ENCODE results near the gene GLIPR1L2.
"Not testable (repeated sequence)": the region's sequence is repeated elsewhere in the genome, so short reads cannot be mapped to it uniquely, and the experiment has no call there.

The GLIPR1L2 gene

DNA sequence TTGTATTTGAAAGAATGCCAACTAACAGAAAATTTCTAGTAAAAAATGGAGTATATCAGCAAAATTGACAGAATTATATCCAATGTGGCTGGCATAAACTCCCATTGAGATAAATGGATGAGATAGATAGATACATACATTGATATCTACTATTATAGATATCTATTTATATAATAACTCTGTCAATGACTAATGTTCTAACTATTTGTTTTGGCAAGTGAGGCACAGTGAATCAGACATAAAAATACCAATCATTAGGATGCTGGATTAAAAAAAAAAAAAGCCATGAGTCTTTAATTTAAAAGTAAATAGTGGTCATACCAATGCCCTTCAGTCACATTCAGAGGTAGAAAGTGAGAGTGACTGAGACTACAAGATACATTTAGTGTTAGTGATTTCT lies 56.0 kb downstream of the GLIPR1L2 start:
- Histone ChIP-seq H3K27me3 (ENCODE audit: insufficient read depth, low read length) (no peaks in the 10 kb centered on the region), H3K4me3 (ENCODE audit: low read length) (no peak overlapping the region), H3K9ac (ENCODE audit: low read depth, low read length) (no peak overlapping the region)

GRCh38 chr12:75447691-75448393 lies 57.0 kb downstream of the GLIPR1L2 start:
- Histone ChIP-seq H3K4me1 (ENCODE audit: insufficient read depth, low read length) (no peaks in the 10 kb centered on the region), H3K27me3 (ENCODE audit: insufficient read depth, low read length) (no peaks in the 10 kb centered on the region), H3K4me3 (ENCODE audit: low read length) (no peak overlapping the region), H3K36me3 (ENCODE audit: insufficient read depth, low read length) (no peaks in the 10 kb centered on the region), H3K27ac (ENCODE audit: low read depth, low read length) (no peak overlapping the region), H3K9ac (ENCODE audit: low read depth, low read length) (no peak overlapping the region), H3K9me3 (ENCODE audit: insufficient read depth, low read depth, low read length) (no peaks in the 10 kb centered on the region)
- WGBS = 94% methylated on average over 4 of the region's 4 CpGs

More for the DNA sequence above, 56.0 kb downstream of the GLIPR1L2 start:
- Histone ChIP-seq H3K4me1 (ENCODE audit: insufficient read depth, low read length) (no peaks in the 10 kb centered on the region), H3K9me3 (ENCODE audit: insufficient read depth, low read depth, low read length) (no peaks in the 10 kb centered on the region), H3K36me3 (ENCODE audit: insufficient read depth, low read length) (no peaks in the 10 kb centered on the region), H3K27ac (ENCODE audit: low read depth, low read length) (no peak overlapping the region)

DNA sequence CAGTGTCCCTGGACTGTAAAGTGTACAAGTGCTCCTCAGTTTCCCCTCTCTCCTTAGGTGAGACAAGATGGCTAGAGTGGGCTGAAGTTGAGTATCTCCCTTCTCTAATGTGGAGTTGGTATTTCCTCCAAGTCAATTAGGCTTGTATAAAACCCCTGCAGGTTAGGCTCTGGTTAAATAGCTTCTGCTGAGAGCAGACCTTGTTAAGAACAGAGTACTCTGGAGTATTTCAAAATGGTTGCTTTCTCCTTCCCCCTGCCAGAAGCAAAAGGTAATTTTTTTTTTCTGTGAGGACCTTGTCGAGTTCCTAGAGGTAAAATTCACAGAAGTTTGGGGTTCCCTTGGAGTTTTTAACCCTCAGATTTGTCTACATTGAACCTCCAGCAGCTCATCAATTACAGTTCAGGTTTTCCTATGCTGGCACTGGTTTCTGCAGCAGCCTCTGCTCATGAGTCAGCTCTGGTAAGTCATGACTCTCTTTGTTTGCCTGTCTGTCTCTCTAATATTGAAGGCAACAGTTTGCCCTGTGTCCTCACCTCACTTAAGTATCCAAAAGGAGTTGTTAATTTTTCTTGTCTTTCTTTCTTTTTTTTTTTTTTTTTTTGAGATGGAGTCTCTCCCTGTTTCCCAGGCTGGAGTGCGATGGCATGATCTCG lies 61.9 kb downstream of the GLIPR1L2 start:
- Histone ChIP-seq H3K4me1 (ENCODE audit: insufficient read depth, low read length) (no peaks in the 10 kb centered on the region), H3K4me3 (ENCODE audit: low read length) (no peak overlapping the region), H3K27ac (ENCODE audit: low read depth, low read length) (no peak overlapping the region), H3K9ac (ENCODE audit: low read depth, low read length) (no peak overlapping the region), H3K36me3 (ENCODE audit: insufficient read depth, low read length) (no peaks in the 10 kb centered on the region), H3K9me3 (ENCODE audit: insufficient read depth, low read depth, low read length) (peaks cover 14% of the 10 kb centered on the region), H3K27me3 (ENCODE audit: insufficient read depth, low read length) (no peaks in the 10 kb centered on the region)
- 88% methylated on average over 3 of the region's 3 CpGs for WGBS

DNA sequence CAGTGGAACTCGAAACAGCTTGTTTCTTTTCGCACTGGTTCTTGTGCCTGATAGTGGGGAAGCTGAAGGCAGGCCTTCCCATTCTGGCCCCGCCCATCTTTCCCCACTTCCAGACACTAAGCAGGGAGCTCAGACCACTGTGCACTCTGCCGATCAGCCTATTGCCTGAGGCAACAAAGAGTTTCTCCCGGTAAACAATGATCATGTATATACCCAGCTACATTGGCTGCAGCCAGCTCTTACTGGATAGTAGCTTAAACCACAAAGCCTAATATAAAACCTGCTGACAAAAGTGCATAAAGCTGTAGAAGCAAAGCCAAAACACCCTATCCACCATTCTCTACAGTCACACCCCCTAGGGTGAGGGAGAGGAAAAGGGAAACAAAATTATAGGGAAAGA lies 65.0 kb downstream of the GLIPR1L2 start:
- Histone ChIP-seq H3K36me3 (ENCODE audit: insufficient read depth, low read length) (no peaks in the 10 kb centered on the region), H3K27ac (ENCODE audit: low read depth, low read length) (no peak overlapping the region), H3K27me3 (ENCODE audit: insufficient read depth, low read length) (no peaks in the 10 kb centered on the region), H3K4me3 (ENCODE audit: low read length) (no peak overlapping the region), H3K9me3 (ENCODE audit: insufficient read depth, low read depth, low read length) (peaks cover 26% of the 10 kb centered on the region), H3K9ac (ENCODE audit: low read depth, low read length) (no peak overlapping the region), H3K4me1 (ENCODE audit: insufficient read depth, low read length) (no peaks in the 10 kb centered on the region)
- WGBS = 94% methylated on average over 5 of the region's 5 CpGs

GRCh38 chr12:75457191-75457590 lies 66.3 kb downstream of the GLIPR1L2 start:
- H3K9ac ChIP-seq (ENCODE audit: low read depth, low read length) = no peak overlapping the region
- no peak overlapping the region for H3K4me3 ChIP-seq (ENCODE audit: low read length)
- H3K27me3 ChIP-seq (ENCODE audit: insufficient read depth, low read length) = no peaks in the 10 kb centered on the region
- H3K36me3 ChIP-seq (ENCODE audit: insufficient read depth, low read length) = no peaks in the 10 kb centered on the region
- H3K27ac ChIP-seq (ENCODE audit: low read depth, low read length) = no peak overlapping the region
- peaks cover 26% of the 10 kb centered on the region for H3K9me3 ChIP-seq (ENCODE audit: insufficient read depth, low read depth, low read length)
- WGBS = 100% methylated on average over 1 of the region's 1 CpG
- no peaks in the 10 kb centered on the region for H3K4me1 ChIP-seq (ENCODE audit: insufficient read depth, low read length)

GRCh38 chr12:75457866-75458265 lies 67.0 kb downstream of the GLIPR1L2 start:
- peaks cover 26% of the 10 kb centered on the region for H3K9me3 ChIP-seq (ENCODE audit: insufficient read depth, low read depth, low read length)
- not testable (repeated sequence) for H3K27me3 ChIP-seq (ENCODE audit: insufficient read depth, low read length); H3K4me3 ChIP-seq (ENCODE audit: low read length); H3K36me3 ChIP-seq (ENCODE audit: insufficient read depth, low read length); H3K27ac ChIP-seq (ENCODE audit: low read depth, low read length); H3K4me1 ChIP-seq (ENCODE audit: insufficient read depth, low read length); H3K9ac ChIP-seq (ENCODE audit: low read depth, low read length)
- WGBS = 90% methylated on average over 9 of the region's 9 CpGs

- H3K9ac ChIP-seq (ENCODE audit: low read depth, low read length) = no peak overlapping the region
- WGBS = 97% methylated on average over 3 of the region's 3 CpGs
- H3K4me1 ChIP-seq (ENCODE audit: insufficient read depth, low read length) = no peaks in the 10 kb centered on the region
- no peaks in the 10 kb centered on the region for H3K36me3 ChIP-seq (ENCODE audit: insufficient read depth, low read length)
- no peak overlapping the region for H3K4me3 ChIP-seq (ENCODE audit: low read length)
- H3K9me3 ChIP-seq (ENCODE audit: insufficient read depth, low read depth, low read length) = peaks cover 26% of the 10 kb centered on the region
- no peaks in the 10 kb centered on the region for H3K27me3 ChIP-seq (ENCODE audit: insufficient read depth, low read length)
- no peak overlapping the region for H3K27ac ChIP-seq (ENCODE audit: low read depth, low read length)
Measured at GRCh38 chr12:75459755-75460154, 68.9 kb downstream of the GLIPR1L2 start.

DNA sequence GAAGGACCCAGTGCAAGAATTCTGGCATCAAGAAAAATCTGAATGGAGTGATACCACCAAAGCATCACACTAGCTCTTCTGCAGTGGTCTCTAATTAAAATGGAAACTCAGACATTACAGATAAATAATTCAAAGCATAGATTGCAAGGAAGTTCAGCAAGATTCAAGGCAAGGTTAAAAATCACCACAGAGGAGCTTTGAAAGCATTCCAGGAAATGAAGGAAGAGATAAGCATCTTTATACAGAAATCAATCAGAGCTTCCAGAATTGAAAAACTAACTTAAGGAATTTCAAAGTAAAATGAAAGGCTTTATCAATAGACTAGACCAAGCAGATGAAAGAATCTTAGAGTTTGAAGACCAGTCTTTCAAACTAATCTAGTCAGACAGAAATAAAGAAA lies 69.3 kb downstream of the GLIPR1L2 start:
- Histone ChIP-seq H3K27me3 (ENCODE audit: insufficient read depth, low read length) (no peaks in the 10 kb centered on the region), H3K9ac (ENCODE audit: low read depth, low read length) (no peak overlapping the region), H3K9me3 (ENCODE audit: insufficient read depth, low read depth, low read length) (peaks cover 26% of the 10 kb centered on the region), H3K27ac (ENCODE audit: low read depth, low read length) (no peak overlapping the region), H3K36me3 (ENCODE audit: insufficient read depth, low read length) (no peaks in the 10 kb centered on the region), H3K4me3 (ENCODE audit: low read length) (no peak overlapping the region), H3K4me1 (ENCODE audit: insufficient read depth, low read length) (no peaks in the 10 kb centered on the region)

DNA sequence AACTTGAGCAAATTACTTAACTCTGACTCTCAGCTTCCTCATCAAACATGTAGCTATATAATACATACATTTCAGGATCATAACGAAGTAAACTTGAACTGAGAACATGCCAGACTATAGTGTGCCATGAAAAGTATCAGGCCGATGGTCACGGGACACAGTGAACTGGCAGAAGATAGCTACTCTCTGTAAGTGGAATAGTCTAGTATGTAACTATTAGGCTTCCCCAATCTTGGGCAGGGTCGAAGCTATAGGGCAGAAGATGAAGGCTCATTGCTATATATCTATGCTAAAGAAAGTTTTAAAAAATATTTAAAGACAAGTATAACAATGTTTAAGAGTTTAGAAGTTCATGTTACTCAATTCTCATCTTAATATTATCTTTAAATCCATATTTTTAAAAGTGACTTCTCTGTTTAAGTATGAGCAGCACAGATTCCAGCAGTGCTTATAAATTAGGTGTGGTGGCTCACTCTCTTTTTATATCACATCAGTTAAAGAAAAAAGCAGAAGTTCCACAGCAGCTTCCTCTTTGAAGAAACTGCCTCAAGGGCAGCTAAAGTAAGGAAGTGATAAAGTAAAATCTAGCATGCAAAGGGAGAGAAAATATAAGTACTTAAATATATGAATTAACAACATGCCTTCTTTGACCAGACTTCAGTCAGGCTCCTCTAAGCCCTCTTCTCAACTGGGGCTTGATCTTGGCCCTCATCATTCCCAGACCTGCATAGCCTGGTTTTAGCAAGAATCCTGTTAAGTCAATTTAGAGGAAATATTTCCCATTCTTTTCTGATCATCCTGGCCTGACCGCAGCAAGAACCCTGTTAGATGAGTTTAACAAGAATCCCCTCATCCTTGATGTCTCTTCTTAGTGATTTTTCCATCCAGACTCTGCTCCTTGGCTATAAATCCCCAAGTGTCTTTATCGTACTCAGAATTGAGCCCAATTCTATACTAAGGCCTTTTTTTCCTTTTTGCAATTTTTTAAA lies 81.3 kb downstream of the GLIPR1L2 start:
- 94% methylated on average over 6 of the region's 6 CpGs for WGBS
- Histone ChIP-seq H3K4me1 (ENCODE audit: insufficient read depth, low read length) (no peaks in the 10 kb centered on the region; the same call in 1 of the 2 replicates), H3K27ac (ENCODE audit: low read depth, low read length) (no peak overlapping the region), H3K4me3 (ENCODE audit: low read length) (no peak overlapping the region), H3K9ac (ENCODE audit: low read depth, low read length) (no peak overlapping the region), H3K36me3 (ENCODE audit: insufficient read depth, low read length) (no peaks in the 10 kb centered on the region), H3K27me3 (ENCODE audit: insufficient read depth, low read length) (no peaks in the 10 kb centered on the region), H3K9me3 (ENCODE audit: insufficient read depth, low read depth, low read length) (no peaks in the 10 kb centered on the region)

- WGBS = 91% methylated on average over 1 of the region's 2 CpGs
- Histone ChIP-seq H3K9ac (ENCODE audit: low read depth, low read length) (no peak overlapping the region), H3K27me3 (ENCODE audit: insufficient read depth, low read length) (no peaks in the 10 kb centered on the region), H3K27ac (ENCODE audit: low read depth, low read length) (no peak overlapping the region), H3K4me1 (ENCODE audit: insufficient read depth, low read length) (no peaks in the 10 kb centered on the region; the same call in 1 of the 2 replicates), H3K36me3 (ENCODE audit: insufficient read depth, low read length) (no peaks in the 10 kb centered on the region), H3K9me3 (ENCODE audit: insufficient read depth, low read depth, low read length) (no peaks in the 10 kb centered on the region), H3K4me3 (ENCODE audit: low read length) (no peak overlapping the region)
Measured at GRCh38 chr12:75474116-75474515, 83.2 kb downstream of the GLIPR1L2 start.

- no peaks in the 10 kb centered on the region for H3K27me3 ChIP-seq (ENCODE audit: insufficient read depth, low read length)
- no peaks in the 10 kb centered on the region for H3K9me3 ChIP-seq (ENCODE audit: insufficient read depth, low read depth, low read length)
- no peak overlapping the region for H3K27ac ChIP-seq (ENCODE audit: low read depth, low read length)
- no peak overlapping the region for H3K4me3 ChIP-seq (ENCODE audit: low read length)
- H3K9ac ChIP-seq (ENCODE audit: low read depth, low read length) = no peak overlapping the region
- peaks cover 4% of the 10 kb centered on the region for H3K4me1 ChIP-seq (ENCODE audit: insufficient read depth, low read length)
- WGBS = 100% methylated on average over 1 of the region's 1 CpG
- no peaks in the 10 kb centered on the region for H3K36me3 ChIP-seq (ENCODE audit: insufficient read depth, low read length)
Measured at GRCh38 chr12:75476071-75476470, 85.2 kb downstream of the GLIPR1L2 start.
